CD4-positive, alpha-beta T cell treated with Interferon alpha-2 for 1 hour (primary cell): Measurements from ENCODE around the gene PRXL2B.
"Not testable (repeated sequence)": the region's sequence is repeated elsewhere in the genome, so short reads cannot be mapped to it uniquely, and the experiment has no call there.

Experiments used
- DNase-seq, 2 donors: peaks; one replicate each; pipeline ENCODE4 v3.0.0-alpha.2; 2020 to 2022

The PRXL2B gene, protein sequence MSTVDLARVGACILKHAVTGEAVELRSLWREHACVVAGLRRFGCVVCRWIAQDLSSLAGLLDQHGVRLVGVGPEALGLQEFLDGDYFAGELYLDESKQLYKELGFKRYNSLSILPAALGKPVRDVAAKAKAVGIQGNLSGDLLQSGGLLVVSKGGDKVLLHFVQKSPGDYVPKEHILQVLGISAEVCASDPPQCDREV

DNA sequence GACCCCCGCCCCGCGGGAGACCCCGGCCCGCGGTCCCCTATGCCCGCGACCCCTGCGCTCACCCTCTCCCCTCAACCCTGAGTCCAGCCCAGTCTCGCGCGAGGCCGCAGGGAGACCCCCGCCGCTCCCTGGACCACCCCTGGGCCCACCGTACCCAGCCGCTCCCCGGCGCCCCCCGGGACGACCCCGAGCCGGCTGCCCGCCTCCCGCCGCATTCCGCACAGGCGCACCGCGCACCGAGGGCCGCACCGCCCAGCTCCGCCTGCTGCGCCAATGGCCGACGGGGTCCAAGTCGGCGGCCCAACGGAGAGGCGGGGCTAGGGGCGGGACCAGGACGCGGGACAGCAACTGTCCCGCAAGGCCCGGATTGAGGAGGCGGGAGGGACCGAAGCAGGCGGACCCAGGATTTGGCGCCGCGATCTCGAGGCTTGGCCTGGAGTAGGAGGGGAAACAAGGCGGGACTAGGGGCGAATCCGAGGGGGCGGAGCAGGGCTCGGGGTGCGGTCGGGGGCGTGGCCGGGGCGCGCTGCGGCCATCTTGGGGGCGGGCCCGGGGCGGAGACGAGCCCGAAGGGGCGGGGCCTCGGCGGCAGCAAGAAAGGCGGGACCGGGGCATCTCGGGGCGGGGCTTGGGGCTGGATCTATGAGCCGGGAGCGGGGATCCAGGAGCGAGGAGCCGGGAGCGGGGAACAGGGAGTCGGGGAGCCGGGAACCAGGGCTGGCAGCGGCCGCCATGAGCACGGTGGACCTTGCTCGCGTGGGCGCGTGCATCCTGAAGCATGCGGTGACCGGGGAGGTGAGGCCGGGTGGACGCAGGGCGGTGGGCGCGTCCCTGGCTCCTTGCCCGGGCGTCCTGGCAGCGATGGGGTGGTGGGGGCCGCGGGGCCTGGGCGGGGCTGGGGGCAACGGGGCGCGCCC, at the start of gene PRXL2B:
PRXL2B (plus strand) TSS at position 624 of the 917 bp plus-strand sequence; CDS start at position 733, 109 bp downstream.
- DNase-seq = peak; percentile 96 to 97

DNA sequence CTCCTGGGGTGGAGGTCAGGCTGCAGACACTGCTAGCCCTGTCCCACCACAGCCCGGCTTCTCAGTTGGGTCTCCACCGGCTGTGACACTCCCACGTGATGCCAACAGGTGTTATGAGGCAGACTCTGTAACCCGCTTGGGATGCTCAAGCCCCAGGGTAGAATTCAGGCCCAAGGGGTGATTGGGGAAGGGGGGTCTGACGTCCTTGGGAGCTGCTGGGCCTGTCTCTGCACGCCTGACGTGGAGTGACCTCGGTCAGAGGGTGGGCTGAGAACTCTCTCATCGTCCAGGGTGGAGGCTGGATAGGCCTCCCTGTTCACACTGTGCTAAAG, 48.8 kb upstream of the PRXL2B start:
- no peak for DNase-seq

DNA sequence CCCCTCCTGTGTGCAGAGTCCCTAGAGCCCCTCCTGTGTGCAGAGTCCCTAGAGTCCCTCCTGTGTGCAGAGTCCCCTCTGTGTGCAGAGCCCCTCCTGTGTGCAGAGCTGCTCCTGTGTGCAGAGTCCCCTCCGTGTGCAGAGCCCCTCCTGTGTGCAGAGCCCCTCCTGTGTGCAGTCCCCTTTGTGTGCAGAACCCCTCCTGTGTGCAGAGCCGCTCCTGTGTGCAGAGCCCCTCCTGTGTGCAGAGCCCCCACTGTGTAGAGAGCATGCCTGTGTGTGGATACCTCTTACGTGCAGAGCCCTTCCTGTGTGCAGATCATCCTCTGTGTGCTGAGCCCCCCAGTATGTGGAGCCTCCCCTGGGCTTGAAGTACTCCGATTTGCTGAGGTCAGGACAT, 48.2 kb upstream of the PRXL2B start:
- no peak for DNase-seq

DNA sequence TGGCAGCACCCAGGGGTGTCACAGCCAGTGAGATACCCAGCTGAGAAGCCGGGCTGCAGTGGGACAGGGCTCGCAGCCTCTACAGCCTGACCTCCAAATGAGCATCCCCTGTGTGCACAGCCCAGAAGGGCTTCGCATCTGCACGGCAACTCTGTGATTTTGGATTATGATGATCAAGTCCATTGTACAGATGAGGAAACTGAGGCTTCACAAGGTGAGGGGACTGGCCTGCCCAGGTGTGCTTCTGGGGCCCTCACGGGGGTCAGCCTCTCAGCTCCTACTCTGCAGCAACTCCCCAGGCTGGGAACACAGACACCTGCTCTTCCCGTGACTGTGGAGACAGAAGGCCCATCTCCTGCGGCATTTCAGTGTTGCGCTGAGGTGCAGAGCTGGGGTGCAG, 47.7 kb upstream of the PRXL2B start:
- no peak for DNase-seq

DNA sequence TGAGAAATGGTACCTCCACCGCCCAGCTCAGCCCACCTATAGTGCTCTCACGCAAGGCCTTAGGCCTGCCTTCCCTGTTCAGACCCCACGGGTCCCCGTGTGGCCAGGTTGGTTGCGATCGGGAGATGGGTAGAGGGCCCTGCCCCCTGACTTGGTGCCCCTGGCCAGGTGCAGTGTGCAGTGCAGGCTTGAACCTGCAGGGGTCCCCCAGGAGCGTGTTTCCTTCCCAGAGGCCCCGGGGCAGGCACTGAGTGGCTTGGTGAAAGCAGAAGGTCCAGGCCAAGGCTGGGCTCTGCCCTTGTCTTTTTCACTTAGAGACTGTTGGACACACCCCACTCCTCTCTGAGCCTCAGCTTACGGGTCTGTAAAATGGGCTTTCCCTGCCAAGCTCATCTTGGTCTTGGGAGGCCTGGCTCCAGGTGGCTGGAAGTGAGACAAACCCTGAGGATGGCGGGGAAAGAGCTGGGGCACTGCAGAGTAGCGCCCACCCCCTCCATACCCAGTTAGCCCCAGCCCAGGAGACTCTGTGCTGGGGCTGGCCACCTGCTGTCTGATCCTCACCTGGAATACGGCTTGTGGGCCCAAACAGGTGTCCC, 47.2 kb upstream of the PRXL2B start:
- DNase-seq = peak; percentile 25 to 44

DNA sequence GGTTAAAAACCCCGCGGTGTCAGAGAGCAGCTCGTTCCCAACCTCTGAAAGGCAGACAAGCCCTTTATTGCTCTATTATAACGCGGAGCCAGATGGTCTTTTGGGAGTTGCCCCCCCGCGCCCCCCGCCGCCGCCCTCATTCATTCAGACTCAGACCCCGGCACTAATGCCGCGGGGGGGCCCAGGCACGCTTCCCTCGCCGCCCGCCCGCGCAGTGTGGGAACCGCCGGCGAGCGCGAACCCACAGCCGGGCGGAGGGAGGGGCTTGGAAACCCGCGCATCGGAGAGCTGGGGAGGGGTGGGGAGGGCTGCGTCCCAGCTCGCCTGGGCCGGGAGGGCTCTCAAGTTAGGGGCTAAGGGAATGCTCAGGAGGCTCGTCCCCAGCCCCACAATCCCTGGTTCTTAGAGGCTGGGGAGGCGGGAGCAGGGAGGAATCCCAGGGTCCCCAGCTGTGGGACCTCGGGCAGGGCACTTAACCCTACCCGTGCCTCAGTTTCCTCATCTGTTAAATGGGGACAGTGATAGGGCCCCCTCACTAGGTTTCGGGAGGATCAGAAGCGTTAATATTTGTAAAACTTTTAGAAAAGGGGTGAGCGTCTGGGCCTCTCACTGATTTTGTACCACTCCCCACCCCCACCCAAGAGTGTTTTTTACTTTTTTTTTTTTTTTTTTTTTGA, 45.6 kb upstream of the PRXL2B start:
- peak in 1 of 2 donors; percentile 25 for DNase-seq

DNA sequence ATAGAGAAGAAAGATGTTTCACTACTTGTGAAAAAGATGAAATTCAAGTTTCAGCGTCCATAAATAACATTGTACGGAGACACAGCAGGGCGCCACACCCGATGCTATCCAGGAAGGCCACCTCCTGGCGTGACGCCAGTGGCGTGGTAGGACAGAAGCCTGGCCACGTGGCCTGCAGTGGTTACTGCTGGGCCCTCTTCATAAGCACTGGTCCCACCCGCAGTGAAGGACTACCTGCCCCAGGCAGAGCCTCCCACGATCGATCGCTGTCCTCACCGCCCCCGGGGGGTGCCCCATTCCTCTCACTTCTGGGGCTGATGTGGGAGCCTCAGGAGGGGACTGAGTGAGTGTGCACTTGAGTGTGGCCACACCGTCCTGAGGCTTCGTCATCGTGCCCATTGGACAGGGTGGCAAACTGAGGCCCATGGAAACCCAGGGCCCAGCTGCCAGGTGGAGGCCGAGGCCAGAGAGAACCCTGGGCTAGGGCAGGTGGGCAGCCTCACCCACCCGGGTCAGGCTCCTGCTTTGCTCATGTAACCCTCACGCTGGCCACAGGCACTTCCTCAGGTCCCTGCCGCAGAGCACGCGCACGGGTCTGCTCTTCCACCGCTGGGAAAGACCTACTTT, 44.8 kb upstream of the PRXL2B start:
- DNase-seq = no peak

DNA sequence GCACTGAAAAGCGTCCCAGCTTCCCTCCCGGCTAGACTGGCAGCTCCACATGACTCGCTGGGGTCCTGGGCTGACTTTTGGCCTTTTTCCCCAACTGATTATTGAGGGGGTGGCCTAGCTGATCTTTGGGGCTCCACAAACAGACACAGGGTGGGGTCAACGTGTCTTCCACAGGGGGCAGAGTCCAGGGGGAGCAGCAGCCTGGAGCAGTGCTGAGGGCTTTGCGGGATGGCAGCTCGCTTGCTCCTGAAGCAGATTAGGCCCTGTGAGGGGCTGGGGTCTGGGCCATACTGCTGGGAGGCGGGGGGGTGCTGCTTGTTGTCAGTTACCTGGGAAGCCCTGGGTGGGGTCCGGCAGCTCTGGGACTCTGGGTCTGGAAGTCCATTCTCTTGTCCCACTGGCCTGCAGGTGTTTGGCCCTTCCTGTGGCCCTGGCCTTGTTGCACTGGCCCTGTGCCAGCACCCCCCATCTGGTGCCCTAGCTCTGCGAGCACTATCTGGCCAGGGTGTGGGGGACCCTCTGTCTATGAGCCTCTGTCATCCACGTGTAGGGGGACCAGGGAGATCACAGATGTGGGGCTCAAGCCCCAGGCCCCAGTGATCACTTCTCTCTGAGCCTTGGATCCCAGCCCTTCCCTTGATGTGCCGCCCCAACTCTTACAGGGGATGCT, 44.2 kb upstream of the PRXL2B start:
- DNase-seq = no peak

DNA sequence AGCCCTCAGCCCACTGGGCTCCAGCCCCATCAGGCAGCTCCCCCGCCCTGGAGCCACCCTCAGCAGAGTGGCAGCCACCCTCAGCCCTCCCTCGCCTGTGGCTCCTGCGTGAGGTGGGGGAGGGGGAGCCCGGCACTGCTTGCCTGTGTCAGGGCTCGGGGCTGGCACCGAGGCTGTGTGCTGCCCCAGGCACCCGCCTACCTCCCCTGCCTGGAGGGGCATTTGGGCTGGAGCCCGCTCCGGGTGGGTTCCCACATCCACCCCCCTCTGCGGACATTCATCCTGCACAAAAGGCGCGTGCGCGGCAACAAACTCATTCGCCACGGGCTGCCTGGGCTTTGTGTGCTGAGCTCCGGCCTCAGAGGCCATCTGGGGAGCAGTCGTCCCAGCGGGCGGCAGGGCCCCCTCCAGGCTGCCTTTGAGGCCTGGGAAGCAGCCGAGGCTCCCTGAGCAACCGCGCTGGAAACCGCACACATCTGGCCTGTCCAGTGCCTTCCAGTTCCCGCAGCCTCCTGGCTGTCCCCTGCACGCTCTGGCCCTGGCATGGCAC, 43.0 kb upstream of the PRXL2B start:
- peak; percentile 37 to 55 for DNase-seq

DNA sequence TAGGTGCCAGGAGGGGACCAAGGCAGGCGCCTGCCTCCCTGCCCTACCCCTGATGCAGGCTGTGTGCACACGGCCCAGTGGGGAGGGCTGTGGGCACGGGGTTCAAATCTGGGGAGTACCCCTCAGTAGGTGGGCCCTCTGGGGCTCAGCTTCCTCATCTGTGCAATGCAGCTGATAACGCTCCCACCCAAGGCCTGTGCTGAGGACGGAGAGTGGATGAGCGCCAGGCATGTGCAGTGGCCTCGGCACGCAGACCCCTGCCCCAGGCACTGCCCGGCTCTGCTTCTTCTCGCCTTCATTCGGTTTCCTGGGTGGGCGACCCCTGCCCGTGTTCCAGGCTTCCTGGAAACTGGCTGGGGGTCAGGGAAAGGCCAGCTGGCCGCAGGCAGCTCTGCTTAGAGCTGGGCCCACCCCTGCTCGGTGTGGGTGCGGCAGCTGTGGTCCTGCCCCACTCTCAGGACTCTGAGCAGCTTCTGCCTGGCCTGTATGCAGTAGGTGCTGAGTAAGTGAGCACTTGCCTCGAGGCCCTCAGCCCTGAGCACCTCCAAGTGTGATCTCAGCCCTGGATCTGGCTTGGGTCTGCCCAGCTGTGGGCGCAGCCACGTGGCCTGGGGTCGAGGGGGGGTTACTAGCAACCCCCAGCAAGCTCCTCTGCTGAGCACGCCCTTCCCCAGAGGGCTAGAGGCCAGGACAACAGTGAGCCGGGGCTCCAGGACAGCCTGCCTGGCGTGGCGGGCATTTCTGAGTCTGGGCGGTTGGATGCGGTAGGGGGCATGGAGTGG, 42.3 kb upstream of the PRXL2B start:
- DNase-seq = no peak

DNA sequence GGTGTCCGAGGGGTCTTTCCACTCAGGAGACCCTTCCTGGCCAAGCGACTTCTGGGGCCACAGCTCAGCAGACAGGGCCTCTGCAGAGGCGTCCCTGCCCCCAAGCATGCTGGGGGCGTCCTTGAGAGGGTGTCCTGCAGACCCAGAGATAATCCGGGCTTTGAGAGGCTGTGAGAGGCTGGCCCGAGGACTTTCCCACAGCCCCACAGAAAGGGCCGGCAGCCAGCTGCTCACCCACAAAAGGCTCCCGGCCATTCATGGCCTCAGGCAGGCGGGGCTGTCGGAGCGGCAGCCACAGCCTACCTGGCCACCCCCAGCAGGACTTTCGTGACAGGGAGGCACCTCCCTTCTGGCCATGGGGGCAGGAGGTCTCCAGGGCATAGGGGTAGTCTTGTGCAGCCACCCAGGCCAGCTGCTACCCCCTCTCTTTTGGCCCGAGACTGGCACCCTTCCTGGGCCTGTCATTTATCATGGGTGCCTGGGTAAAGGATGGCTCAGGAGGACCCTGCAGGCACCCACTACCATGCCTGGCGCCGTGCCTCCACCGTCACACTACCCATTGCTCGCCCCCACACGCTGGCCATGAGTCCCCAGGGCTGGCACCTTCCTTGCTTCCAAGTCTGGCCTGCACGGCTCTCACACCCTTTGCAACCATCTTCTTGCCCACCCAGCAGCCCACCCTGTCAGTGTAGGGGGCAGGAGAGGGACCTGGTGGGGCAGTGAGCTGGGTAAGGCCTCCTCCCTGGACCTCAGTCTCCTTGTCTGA, 41.5 kb upstream of the PRXL2B start:
- DNase-seq = no peak

DNA sequence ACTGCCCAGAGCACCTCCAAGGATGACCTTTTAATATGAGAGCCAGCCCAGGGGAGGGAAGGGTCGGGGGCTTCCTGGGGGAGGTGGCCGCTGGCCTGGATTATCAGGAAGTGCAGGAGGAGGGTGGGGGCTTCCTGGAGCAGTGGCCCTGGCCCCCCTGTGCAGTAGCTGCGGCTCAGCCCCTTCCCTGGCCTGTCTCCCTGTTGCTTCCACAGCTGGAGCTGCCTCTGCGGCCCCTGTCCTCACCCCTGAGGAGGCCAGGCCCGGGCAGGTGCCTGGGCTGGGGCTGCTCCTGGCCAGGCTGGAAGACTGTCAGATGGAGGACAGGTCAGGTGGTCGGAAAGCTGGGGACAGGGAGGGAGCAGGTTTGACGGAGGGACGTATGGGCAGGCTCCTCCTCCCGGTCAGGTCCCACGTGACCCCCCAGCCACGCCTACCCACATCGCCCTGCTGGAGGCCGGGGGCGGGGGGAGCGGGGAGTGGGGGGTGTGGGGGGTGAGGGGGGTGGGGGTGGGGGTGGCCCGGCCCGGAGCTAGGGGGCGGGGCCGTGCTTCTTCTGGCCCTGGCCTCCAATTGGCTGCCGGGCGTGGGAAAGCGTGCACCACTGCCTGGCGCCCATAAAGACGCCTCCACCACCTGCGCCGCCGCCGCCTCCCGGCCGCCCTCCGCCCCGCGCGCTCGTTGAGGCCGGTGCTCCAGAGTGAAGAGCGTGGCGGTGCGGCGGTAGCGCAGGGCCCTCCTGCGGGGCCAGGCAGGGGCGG, 40.6 kb upstream of the PRXL2B start:
- peak; percentile 94 to 95 for DNase-seq

DNA sequence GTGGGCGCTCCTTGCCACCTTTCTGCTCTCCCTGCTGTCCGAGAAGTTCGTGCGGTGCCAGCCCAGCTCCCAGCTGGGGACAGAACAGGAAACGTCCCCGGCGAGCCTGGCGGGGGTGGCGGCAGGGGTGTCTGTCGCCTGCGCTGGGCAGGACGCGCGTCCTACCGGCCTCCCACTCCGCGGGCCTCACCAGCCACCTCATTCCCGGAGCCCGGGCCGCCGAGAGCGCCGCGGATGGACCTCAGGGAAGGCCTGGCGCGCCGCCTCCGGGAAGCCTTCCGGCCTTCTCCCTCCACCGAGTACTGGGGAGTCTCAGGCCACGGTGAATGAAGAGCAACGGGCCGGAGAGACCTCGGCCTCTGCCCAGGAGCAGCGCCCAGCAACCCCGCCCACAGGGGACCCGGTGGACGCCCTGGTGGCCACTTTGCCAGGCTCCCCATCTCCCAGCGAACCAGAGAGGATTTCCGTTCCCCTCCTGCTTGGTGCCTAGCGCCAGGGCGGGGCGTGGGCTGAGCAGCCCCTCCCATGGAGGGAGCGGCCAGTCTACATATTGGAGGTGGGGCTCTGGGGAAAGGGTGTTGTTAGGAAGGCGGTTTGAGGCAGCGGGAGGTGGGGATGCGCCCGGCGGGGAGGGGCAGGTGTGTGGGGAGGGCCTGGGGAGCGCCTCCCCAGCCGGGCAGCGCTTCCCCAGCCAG, 39.9 kb upstream of the PRXL2B start:
- DNase-seq = peak; percentile 86 to 91

DNA sequence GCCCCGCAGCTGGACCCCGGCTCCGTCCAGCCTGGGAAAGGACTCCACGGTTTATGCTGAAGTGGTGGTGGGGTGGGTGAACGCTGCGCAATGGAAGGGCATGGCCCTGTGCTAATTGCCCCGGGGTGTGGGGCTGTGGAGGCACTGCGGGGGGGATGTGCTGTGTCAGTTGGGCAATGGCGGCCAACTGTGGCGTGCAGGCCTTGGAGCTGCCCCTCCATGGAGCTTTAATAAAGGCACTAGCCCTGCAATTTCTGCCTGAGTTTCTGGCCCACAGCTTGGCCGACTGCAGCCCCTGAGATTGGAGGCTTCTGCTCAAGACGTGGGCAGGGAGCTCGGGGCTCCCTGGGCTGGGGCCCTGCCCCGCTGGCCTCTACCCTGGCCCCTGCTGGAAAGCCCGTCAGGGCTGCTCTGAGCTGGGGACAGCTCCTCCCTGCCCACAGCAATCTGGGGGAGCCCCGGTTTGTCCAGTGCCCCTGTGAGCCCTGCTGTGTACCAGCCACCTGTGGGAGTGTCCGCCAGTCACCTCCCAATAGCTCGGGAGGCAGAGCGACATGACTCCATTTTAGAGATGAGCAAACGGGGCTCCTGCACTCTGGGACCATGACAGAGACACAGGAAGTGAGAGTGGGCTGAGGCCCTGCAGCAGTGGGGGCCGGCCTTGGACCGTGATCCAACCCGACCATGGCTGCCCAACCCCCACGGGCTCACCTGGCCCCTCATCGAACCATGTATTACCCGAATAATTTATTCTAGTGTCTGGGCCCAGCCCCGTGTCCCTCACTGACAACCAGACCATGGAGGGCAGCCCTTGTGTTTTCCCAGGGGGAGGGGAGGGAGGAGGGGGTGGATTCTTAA, 39.1 kb upstream of the PRXL2B start:
- DNase-seq = no peak

DNA sequence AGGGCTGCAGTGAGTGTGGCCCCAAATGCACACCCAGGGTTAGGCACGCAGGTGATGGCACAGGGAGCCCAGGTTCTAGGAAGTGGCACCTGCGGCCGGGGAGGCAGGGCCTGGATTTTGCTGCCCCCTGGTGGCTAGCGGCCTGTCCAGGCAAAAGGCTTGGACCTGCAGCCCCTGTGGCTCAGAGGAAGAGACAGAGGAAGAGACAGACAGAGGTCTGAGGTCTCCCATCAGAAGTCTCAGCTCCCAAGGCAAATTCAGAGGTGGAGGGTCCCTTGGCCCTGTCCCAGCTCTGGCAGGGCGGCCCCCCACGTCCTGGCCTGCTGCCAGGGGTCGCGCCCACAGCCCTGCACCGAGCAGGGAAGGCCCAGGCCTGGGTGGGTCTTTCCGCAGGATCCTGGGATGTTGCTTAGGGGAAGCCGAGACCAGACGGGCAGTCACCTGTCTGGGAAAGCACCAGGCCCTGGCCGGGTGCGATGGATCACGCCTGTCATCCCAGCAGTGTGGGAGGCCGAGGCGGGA, 38.4 kb upstream of the PRXL2B start:
- DNase-seq = peak; percentile 87 to 89

DNA sequence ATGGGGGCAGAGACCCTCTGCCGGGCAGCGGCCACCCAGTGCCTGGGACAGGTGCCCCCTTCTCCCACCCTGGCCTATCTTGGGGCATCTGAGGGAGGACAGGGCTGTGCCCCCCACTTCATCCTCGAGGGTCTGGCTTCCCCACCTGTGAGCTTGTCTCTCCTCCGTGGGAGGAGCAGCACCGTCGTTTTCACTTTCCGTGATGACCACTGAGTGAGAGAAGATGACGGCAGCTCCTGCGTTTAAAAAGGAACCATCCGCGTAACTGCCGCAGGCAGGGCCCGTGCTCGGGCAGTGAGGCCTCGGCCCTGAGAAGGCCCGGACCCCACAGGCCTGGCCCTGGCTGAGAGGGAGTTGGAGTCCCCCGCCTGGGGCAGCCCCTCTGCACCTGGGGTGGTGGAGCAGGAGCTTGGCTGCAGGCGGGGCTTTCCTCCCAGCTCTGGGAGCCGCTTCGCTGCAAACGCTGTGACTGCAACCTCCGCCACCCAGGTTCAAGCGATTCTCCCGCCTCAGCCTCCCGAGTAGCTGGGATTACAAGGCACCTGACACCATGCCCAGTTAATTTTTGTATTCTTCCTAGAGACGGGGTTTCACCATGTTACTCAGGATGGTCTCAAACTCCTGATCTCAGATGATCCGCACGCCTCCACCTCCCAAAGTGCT, 37.1 kb upstream of the PRXL2B start:
- not testable (repeated sequence) for DNase-seq

DNA sequence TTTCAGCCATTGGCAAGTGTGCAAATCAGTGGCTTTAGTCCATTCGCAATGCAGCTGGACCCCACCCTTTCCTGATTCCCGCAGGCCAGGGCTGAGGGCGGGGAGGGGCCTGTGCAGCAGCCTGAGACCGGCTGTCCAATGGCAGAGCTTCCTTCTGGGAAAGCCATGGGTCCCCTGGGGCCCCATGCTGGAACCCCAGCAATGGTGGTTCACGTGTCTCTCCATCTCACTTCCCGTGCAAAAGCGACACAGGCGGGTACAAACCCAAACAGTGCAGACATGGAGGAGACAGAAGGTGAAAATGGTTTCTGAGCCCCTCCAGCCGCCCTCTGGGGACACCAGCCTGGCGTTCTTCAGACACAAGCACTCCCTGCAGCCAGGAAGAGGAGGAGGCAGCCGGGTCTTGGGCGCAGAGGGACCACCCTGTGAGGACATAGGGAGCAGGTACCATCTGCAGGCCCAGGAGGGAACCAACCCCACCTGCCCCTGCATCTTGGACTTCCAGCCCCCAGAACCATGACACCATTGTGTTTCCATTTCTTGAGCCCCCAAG, 36.2 kb upstream of the PRXL2B start:
- not testable (repeated sequence) for DNase-seq
